GM13977 (cell line): ENCODE results near the gene SDCCAG8.

Experiments used
- DNase-seq: peaks from one replicate; pipeline ENCODE4 v3.0.0; 2012; ENCODE audit warnings: low spot score
- CTCF ChIP-seq: IDR thresholded peaks from 2 replicates; pipeline ENCODE4 v1.5.1; 2012; ENCODE audit warnings: mild to moderate bottlenecking, control low read depth; ENCODE audit not compliant: insufficient read depth; ENCODE audit errors: extremely low read depth, missing control alignments
- in situ Hi-C: fragments of 300-500 bp; cut with MboI; formaldehyde crosslinking; loops from one replicate; pipeline ENCODE4 v1.12.0; 2022; ENCODE audit warnings: low sequenced_read_pairs, low pct_unique_long_range_greater_than_20kb, mixed read lengths, inconsistent platforms; ENCODE audit not compliant: unreplicated experiment

The SDCCAG8 gene

GRCh38 chr1:243394601-243395464 lies 139.0 kb downstream of the SDCCAG8 start:
- DNase-seq = no peak
- no peak for TF ChIP-seq CTCF
- in situ Hi-C loops = no loop called here

- in situ Hi-C loops = no loop called here
- TF ChIP-seq CTCF = no peak
- DNase-seq = no peak
Measured at GRCh38 chr1:243396424-243396823, 140.6 kb downstream of the SDCCAG8 start.

- no peak for DNase-seq
- no peak for TF ChIP-seq CTCF
- in situ Hi-C loops = no loop called here
Measured at GRCh38 chr1:243396876-243397275, 141.0 kb downstream of the SDCCAG8 start.

- TF ChIP-seq CTCF = no peak
- no peak for DNase-seq
- in situ Hi-C loops = no loop called here
Measured at GRCh38 chr1:243397613-243398321, 141.9 kb downstream of the SDCCAG8 start.

GRCh38 chr1:243399561-243400155 lies 143.8 kb downstream of the SDCCAG8 start:
- in situ Hi-C loops = no loop called here
- no peak for TF ChIP-seq CTCF
- no peak for DNase-seq

GRCh38 chr1:243402868-243403267 lies 147.0 kb downstream of the SDCCAG8 start:
- no peak for DNase-seq
- no peak for TF ChIP-seq CTCF
- in situ Hi-C loops = no loop called here
